HG02973 (cell line): Measurements from ENCODE around the gene CALCOCO1.
"Not testable (repeated sequence)": the region's sequence is repeated elsewhere in the genome, so short reads cannot be mapped to it uniquely, and the experiment has no call there.

ENCODE experiments used
- ATAC-seq: cut with Tn5 transposase; IDR thresholded peaks from one replicate; pipeline ENCODE4 v1.9.1; 2021; ENCODE audit warnings: moderate library complexity; ENCODE audit not compliant: unreplicated experiment

Gene CALCOCO1

DNA sequence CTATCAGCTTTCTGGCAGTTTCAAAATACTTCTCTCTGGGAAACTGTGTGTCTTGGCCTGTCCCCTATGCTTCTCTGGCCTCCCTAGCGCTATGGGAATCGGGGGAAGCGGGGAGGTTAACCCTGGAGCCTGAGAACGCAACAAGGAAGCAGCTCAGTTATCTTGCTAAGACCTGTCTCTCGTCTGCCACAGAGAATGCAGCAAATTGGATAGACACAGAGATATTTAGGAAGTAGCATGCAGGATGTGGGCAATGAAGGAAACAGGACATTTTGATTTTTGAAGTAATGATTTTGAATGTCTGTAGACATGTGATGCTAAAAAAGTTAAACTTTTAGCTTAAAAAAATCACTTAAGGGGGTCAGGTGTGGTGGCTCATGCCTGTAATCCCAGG is 6.6 kb upstream of the CALCOCO1 start:
- ATAC-seq: no peak

DNA sequence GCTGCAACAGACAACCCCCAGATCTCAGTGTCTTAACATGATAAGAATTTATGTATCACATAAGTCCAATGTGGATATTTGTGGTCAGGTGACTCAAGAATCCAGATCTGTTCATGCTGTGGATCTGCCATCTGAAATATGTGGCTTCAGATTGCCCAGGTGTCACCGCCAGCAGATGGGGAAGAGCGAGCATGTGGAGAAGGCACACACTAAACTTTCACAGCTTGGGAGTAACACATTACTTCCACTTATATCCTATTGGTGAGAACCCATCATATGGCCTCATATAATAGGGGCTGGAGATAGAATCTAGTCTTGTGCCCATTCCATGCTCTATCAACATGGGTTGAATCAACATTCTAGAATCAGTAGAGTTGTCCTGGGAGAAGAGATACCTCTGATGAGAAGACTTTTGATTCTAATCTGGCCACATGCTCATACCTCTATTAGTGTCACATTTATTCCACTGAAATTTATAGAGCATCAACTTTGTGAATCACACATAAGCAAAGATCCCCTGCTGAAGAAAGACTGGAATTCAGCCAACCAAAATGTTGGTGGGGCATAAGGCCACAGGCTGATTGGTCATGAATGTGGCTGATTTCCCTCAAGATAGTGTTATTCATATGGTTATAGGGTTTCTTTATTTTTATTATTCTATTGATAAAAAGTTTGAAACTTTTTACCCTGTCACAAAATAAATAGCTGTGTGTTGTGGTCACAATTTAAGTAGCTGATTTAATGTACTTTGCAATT is 6.0 kb upstream of the CALCOCO1 start:
- no peak for ATAC-seq

DNA sequence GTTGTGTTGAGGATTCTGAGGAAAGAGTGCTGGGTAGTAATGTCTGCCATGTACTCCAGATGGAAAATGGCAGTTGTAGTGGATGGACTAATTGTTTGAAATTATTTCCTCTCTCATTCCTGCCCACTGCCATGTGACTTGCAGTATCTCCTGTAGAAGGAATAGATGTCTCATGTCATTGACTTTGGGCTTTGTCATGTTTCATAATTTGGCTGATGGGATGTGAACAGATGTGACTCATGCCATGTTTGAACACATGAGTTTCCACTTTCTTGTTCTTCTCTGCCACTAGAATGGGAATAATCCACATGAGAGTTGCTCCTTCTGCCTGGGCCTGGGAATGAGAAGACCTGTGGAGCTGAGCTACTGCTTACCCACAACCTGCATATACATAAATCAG is 2.4 kb upstream of the CALCOCO1 start:
- no peak for ATAC-seq

DNA sequence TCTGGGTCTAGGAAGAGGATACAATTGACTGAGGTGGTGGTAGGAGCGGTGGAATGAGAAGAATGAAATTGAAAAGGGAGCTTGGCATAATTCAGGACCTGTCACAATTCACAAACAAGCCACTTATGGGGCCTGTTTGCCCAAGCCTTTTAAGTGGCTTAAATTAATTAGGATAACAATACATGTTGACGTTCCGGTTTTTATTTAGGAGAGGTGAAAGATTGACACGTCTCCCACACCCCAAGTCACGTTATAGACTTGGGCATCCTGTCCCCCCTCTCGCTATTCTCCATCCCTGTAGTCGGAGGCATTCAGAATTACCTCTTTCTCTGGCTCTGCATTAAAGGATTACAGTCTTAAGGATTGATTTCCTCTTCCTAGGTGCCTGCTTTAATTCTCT is 954 bp upstream of the CALCOCO1 start:
- ATAC-seq: no peak

DNA sequence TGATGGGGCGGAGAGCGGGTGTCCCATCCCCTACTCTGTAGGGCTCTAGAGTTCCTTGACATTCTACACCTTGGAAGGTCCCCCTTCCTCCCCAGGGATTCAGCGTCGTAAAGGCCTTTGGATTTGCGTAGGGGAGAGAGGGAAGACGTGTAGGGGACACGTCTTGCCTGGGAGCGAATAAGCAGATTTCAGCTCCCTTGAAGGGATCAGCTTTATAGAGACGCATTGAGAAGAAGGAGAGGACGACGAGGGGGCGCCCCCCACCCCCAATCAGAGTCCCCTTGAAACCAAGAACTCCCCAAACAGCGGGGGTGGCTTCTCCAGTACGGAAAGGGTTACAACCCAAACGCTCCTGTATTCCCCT is 324 bp downstream of the CALCOCO1 start:
- no peak for ATAC-seq

DNA sequence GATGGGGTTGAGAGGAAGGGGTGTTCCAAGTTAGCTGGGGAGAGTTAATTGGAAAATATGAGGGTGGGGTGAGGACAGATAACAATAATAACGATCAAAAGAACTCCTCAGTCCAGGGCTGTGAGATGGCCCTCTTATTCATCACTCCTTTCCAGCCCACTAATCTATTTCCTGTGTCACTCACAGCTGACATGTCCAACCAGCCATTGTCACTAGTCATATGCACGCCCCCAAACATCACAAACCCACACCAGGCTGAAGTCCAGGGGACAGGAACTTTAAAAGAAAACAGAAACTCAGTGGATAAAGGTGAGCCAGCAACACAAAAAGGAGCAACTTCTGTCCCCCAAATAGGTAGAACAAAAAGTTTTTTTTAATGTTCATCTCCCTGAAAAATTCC is 911 bp downstream of the CALCOCO1 start:
- ATAC-seq: no peak

DNA sequence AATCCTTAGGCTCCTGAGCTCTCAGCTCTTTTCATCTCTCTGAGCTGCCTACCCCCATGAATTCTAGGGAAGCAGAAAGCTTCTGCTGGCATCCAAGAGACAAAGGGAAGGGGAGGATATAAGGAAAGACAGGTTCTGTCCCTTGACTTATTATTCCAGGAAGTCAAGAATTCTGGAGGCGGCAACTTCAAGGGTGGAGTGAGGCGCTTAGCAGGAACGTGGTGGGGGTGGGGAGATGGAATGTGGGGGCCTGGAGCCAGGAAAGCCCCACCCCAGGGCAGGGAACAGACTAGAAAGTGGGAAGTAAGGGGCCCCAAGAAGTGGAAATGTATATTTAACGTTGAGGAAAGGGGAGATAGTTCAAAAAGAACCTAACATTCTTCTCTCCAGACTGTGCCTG is 1.4 kb downstream of the CALCOCO1 start:
- ATAC-seq: no peak

DNA sequence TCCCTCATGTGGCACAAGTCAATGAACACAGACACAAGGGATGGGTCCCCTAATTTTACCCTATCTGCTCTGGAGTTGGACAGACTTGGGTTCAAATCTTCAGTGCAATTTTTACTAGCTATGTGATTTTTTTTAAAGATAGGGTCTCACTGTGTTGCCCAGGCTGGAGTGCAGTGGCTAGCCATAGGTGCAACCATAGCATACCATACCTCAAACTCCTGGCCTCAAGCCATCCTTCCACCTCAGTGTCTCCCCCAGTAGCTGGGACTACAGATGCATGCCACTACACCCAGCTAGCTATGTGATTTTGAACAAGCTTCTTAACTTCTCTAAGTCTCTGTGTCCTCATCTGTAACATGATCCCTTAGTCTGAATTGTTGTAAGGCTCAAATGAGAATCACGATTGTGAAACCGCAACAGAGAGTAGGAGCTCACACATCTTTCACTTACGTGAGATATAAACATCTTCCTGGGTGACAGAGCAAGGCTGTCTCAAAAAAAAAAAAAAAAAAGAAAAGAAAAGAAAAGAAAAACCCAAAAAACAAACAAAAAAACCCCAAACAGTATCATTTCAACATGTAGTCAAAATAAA is 4.7 kb downstream of the CALCOCO1 start:
- ATAC-seq: no peak

DNA sequence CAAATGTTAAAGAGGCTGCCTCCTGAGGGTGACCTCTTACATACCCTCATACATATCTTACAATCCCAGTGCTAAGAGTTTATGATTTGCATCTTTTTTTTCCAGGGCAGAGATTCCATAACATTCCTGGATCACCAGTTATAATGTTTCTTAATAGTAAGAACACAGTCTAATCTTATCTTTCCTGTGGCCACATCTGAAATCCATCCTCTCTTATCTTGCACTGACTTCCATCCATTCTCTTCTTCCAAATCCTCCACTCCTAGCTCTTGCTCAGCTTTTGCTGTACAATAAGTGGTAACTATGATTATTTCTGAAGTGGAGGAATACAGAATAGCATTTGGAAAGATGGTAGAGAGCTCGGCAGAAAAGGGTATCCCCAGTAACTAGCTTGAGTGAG is 6.3 kb downstream of the CALCOCO1 start:
- ATAC-seq: no peak

DNA sequence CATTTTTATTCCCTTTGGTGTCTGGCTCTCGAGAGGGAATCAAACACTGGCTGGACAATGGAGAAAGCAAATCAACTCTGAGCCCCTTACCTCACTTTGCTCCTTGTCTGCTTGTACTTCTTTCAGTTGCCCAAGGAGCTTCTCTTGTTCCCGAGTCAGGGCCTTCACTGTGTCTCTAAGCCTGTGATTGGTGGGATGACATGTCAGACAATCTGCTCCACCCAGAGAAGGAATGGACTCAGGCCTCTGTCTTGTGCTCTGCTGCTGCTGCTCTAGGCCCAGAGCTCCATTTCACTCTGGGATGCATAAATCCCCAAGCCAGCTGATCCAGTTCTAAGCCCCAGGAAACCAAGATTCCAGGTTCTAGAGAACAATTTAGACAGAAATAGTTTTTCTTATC is 7.6 kb downstream of the CALCOCO1 start:
- ATAC-seq: no peak

DNA sequence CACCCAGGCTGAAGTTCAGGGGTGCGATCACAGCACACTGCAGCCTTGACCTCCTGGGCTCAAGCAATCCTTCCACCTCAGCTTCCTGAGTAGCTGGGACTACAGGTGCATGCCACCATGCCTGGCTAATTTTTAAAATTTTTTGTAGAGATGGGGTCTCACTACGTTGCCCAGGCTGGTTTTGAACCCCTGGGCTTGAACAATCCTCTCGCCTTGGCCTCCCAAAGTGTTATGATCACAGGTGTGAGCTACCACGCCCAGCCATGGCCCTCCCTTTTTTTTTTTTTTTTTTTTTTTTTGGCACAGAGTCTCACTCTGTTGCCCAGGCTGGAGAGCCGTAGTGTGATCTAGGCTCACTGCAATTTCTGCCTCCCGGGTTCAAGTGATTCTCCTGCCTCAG is 8.7 kb downstream of the CALCOCO1 start:
- ATAC-seq: not testable (repeated sequence)

DNA sequence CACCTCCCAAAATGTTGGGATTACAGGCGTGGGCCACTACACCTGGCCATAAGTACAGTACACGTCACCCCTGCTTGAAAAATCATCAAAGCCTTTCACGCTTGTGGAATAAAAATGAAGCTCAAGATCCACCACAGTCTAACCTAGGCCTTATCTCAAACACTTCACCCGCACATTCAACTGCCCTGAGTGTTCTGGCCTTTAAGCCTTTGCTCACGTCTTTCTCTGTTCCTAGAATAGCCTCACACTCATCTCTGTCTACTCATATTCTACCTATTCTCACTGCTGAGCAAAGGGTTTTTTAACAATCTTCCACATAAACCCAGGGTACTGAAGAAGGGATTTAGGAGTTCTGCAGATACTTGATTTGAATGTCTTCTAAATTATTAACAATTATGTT is 9.9 kb downstream of the CALCOCO1 start:
- no peak for ATAC-seq

DNA sequence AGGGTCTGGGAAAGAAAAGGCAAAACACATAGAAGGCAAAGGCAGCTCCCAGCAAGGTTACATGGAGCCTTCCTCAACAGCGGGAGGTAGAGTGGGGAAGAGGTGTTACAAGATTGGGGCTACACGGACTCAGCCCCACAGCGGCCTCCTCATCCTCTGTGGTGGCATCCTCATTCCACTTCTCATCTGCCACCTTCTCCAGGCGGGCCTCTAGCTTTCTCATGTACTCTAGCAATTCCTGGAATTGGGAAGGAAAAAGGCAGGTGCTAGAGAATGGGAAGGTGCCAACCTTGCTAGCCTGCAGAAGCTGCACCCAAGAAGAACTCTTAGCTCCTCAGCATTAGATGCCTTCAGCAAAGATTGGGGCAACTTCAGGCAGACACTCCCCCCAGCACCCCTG is 13.2 kb downstream of the CALCOCO1 start:
- ATAC-seq: no peak

DNA sequence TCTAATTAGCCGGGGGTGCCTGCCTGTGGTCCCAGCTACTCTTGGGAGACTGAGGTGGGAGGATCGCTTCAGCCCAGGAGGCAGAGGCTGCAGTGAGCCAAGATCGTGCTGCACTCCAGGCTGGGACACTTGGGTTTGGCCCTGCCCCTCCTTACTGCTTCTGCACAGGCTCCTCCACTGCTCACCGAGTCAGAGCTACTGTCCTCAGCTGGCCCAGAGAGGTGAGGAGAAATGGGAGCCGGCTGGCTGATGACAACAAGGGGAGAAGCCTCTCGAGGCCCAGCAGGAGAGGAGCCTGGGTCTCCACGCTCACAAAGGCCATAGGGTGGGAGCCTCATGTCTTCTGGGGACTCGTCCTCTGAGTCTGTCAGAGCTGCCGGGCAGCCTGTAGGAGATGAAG is 13.7 kb downstream of the CALCOCO1 start:
- no peak for ATAC-seq

DNA sequence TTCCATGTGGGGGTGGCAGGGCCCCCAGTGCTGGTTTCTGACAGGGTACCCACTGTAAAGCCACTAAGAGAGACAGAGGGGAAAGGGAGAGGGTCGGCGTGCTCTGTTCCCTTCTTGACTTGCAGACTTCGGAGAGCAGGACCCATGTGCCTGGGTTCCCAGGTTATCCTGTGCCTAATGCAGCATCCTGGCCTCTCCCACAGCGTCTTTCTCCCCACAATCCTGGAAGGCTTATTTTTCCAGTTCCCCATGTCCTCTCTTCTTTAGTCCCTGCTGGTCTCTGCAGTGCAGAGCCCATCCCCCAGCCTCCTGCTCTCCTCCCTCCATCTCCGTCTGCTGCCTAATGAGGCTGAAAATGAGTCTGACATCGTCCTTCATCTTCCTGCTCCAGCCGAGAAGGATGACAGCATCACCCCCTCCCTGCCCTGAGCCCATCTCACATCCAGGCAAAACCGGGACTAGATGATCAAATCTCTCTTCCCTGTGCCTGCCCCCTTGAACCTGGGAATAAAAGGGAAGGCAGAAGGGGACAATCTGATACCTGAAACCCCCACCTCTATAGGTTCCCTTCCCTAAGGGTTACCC is 15.1 kb downstream of the CALCOCO1 start:
- no peak for ATAC-seq

DNA sequence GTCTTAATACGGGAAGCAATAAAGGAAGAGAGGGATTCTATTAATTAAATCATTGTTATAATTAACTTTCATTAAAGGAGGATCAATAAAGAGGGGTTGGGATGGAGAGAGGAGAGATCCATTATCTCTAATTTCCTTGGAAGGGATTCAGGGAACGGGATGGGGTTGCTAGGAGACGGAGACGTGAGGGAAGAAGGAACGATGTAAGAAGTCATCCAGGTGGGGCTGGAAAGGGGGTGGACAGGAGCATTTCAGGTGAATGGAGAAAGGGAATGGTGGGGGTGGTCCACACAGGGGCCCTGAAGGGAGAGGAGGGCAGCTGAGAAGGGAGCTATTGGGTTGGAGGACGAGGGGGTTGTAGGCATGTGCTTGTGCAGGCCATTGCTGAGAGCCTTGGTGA is 17.2 kb downstream of the CALCOCO1 start:
- no peak for ATAC-seq

DNA sequence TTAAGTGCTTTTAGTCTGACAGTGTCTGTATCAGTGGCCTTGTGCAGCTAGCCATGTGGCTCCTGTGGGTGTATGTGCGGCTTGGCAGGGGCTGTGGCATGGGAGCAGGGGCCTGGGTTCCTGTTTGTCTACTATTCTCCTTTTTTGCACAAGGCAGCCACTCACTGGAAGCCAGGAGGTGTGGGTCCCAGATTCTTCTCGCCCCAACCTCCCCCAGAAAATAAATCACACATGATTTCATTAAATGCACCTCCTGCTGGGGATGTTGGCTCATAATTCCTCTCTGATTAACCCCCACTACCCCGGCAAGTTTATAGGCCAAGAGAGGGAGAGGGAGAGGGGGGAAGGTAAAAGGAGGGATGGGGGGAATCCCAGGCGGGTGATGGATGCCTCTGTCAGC is 17.6 kb downstream of the CALCOCO1 start:
- no peak for ATAC-seq

DNA sequence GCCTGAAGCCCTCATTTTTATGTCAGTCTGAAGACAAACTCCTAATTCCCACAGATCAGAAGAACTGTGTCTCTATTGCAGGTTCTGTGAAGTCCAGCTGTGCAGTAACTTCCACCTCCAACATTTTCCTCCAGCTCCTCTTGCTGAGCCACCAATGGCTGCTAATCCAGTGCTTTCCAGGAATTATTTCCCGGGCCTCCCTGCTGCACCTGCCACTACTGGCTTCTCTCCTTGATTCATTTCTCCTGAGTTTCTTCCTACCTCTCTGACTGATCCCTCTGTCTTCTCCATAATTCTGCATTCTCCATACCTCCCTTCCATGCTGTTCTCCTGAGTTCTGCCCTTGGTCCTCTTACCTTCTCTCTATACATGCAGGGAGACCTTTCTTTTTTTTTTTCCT is 21.2 kb downstream of the CALCOCO1 start:
- ATAC-seq: no peak

DNA sequence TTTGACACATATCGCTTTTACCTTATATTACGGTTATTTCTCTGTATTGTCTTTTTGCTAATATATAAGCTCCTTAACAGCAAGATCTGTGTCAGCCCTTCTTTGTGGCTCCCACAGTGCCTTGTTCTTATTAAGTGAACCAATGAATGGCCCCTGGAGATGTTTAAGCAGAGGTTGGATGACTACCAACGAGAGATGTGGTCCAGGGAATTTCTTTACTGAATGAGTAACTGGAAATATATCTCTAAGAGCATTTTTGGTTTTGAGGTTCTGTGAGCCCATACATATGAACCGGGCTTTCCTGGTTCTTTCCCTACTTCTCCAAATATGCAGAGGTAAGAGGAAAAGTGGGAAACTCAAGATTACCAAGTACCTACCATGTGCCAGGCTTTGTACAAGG is 23.5 kb downstream of the CALCOCO1 start:
- ATAC-seq: no peak

DNA sequence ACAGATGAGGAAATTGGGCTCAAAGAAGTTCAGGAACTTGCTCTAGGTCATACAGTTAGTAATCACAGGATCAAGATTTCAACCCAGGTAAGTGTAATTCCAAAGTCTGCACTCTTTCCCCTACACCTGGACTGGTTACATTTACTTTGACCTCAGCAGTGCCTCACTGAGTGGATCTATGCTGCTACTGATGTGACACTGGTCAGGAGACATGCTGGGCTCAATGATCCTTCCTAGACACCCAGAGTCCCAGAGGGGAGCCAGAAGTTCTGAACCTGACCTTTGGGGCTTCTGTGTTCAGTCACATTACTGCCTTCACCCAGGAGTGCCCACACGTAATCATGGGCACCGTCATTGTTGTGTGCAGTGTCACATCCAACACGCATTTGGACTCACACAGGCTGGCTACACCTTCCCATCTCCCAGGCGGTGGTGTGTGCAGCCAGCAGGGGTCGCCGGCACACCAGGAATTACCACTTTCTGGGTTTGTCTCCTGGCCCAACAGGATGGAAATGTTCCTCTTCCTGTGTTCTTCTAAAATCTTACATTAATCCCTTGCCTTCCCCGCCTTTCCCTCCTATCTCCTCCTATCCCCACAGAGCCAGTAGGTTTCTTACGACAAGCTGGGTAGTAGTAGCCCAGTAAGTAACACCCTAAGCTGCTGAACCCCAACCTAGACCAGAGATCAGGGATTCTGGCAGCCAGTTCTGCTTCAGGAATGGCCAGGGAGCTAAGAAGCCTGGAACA is 25.6 kb downstream of the CALCOCO1 start:
- ATAC-seq: no peak

DNA sequence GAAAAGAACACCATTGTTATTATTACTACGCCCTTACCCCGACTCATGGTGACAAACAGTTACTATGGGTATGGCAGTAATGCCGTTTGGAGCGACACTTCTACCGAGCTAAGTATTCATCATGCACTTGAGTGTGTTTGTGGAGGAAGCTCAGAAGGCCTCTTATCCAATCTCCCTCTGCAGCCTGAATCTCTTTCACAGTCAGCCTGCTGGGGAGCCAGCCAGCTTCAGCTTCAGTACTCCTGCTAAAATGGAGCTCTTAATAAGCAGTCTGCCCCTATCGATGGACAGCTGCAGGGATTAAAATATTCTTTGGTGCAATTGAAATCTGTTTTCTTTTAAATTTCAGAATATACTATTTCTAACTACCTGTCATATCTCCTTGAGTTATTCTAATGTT is 26.7 kb downstream of the CALCOCO1 start:
- ATAC-seq: no peak

DNA sequence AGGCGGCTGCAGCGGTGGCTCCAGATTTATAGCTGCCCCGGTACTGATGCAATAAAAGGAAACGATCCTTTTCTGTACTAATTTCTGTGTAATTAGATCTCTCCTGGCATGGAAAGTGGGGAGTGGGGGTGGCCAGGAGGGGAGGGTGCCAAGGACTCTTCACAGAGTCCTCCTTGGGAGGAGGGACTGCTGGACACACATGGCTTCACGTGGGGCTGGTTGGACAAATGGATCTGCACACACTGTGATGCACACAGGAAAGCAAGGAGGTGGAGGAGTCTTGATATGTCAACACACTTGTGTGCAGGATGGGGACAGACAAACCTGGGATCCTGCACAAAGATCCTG is 27.6 kb downstream of the CALCOCO1 start:
- no peak for ATAC-seq
